Upper lobe of right lung (tissue), 1 donor: ENCODE measurements around the gene PLEKHJ1. TPM values are rescaled to one million over a fixed set of nuclear protein-coding genes. Genes with fewer than 3 reads are reported as not detected.

ENCODE experiments used
- ATAC-seq: fragments of 200-7000 bp; cut with Tn5 transposase; one replicate; pipeline ENCODE4 v1.9.1; 2020; ENCODE audit warnings: mild to moderate bottlenecking, moderate library complexity
- DNase-seq: peaks from one replicate; pipeline ENCODE4 v3.0.0-alpha.2; 2020
- H3K27ac ChIP-seq: fragments of 200-600 bp; one replicate; pipeline ENCODE4 v1.8.0; 2022
- H3K27me3 ChIP-seq: fragments of 200-600 bp; one replicate; pipeline ENCODE4 v1.8.0; 2022; ENCODE audit warnings: mild to moderate bottlenecking
- H3K36me3 ChIP-seq: fragments of 200-600 bp; one replicate; pipeline ENCODE4 v1.8.0; 2022
- H3K4me1 ChIP-seq: fragments of 200-600 bp; one replicate; pipeline ENCODE4 v1.8.0; 2022
- H3K4me3 ChIP-seq: fragments of 200-600 bp; one replicate; pipeline ENCODE4 v1.8.0; 2022; ENCODE audit warnings: mild to moderate bottlenecking
- H3K9me3 ChIP-seq: fragments of 200-600 bp; one replicate; pipeline ENCODE4 v1.8.0; 2022
- intact Hi-C: fragments of 100-400 bp; cut with DNase I; formaldehyde crosslinking; loops from one replicate; pipeline ENCODE4 v1.11.0; 2022
- total RNA-seq: library from RNA; stranded (reverse); fragmentation: NEBNext Ultra II Directional; extraction: Animal tissue kit (Norgen Biotek cat#: 25700); gene quantifications from one replicate; pipeline ENCODE4 v1.2.1, GENCODE V29; 2021
- TF ChIP-seq, protein P1 (sequence below): fragments of 200-600 bp; IDR thresholded peaks from one replicate; pipeline ENCODE4 v1.8.0; 2022; ENCODE audit warnings: antibody characterized with exemption
- donor health status: DM: no; HTN: yes; CAD: no; lungs with severe emphysema.

The PLEKHJ1 gene
- total RNA-seq, 1 donor from 2014 or later: 54.6 TPM

DNA sequence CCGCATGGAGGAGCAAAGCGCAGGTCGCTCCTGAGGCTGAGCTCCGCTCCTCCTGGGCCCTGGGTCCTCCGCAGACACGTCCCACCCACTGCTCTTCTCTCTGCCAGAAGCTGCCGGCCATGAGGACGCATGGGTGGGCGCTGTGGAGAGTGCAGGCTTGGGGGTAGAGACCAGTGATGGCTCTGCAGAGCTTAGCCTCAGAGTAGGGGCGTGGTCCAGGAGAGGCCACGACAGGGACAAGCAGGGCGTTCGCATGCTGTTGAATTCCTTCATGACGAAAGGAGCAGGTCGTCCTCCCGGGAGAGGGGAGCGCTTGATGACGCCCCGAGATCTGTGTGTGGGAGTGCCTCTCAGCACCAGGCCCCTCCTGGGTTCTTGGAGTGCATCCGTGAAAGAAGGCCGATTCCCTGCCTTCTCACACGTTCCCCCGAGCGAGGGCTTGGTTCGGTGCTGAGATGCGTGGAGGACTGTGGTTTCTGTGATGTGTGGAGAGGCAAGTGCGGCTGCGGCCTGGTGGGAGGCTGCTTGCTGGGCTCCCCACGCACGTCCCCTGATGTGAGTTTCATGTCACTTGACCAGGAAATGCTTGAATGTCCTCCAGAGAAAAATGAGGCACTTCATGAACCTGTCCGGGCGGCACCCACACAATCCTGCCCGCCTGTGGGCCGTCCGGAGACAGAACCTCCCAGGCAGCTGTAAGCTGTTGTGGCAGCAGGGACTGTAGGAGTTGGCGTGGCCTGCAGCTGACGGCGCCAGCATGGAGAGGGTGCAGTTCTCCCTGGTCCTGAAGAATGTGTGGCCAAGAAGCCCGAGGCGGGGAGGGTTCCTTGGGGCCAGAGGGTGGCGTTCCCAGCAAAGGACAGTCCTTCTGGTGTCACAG, 5.0 kb upstream of the PLEKHJ1 start:
- TF ChIP-seq, protein P1, sequence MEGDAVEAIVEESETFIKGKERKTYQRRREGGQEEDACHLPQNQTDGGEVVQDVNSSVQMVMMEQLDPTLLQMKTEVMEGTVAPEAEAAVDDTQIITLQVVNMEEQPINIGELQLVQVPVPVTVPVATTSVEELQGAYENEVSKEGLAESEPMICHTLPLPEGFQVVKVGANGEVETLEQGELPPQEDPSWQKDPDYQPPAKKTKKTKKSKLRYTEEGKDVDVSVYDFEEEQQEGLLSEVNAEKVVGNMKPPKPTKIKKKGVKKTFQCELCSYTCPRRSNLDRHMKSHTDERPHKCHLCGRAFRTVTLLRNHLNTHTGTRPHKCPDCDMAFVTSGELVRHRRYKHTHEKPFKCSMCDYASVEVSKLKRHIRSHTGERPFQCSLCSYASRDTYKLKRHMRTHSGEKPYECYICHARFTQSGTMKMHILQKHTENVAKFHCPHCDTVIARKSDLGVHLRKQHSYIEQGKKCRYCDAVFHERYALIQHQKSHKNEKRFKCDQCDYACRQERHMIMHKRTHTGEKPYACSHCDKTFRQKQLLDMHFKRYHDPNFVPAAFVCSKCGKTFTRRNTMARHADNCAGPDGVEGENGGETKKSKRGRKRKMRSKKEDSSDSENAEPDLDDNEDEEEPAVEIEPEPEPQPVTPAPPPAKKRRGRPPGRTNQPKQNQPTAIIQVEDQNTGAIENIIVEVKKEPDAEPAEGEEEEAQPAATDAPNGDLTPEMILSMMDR: no peak
- Histone ChIP-seq H3K4me1 (peaks cover 62% of the 10 kb centered on the region), H3K36me3 (peaks cover 30% of the 10 kb centered on the region), H3K27me3 (no peaks in the 10 kb centered on the region), H3K27ac (peak overlapping the region; percentile 68), H3K4me3 (peak overlapping the region; percentile 54), H3K9me3 (no peaks in the 10 kb centered on the region)
- ATAC-seq (peak; percentile 61), DNase-seq (peak; percentile 83)
- intact Hi-C loops: no loop called here

DNA sequence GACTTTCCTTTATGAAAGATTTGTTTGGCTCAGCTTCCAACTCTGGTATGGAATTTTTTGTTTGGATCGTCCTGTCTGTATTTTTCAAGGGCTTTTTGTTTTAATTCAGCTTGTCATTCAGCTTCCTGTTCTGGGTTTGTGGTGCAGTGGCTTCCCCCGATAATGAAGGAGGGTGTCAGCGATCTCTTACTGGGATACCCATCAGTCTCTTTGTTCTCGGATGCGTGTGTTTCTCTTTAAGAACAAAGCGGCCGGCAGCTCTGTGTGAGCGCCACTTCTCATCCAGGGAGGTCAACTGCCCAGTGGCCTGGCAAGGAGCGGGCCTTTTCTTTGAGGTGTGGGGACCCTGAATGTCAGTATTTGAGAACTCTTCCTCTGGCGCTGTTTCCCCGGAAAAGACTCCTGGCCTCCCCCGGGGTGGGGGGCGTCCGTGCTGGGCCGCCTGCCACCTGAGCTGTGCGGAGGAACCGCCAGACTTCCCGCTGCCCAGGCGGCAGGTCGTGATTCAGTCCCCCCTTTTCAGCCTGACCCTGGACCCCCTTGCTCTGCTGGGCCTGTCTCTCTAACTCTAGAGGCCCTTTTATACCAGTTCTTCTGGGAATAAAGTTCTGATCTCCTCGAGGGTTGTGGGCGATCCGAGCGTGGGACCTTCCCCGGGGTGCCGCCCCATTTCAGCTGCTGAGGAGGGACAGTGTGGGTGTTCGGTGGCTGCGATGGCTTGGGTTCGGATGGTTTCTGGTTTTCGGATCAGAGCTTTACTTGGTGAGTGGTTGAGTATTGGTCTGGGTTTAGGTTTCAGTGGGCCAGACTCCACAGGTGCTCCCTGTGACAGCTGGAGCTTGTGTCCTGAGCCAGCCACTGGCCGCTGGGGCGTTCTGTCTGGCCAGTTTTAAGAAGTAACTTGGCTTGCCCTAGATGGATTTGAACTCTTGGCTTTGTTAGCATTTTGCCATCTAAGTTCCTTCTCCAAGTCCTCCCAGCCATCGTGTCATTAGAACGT, 3.9 kb upstream of the PLEKHJ1 start:
- intact Hi-C loops: loop anchor here (5.0 kb wide), 1 partner anchor 32 kb away; no protein-coding TSS in a partner anchor
- H3K27me3 ChIP-seq: no peaks in the 10 kb centered on the region
- peaks cover 65% of the 10 kb centered on the region for H3K4me1 ChIP-seq
- H3K4me3 ChIP-seq: peak overlapping the region; percentile 54
- H3K36me3 ChIP-seq: peaks cover 20% of the 10 kb centered on the region
- H3K27ac ChIP-seq: peak overlapping the region; percentile 68
- no peaks in the 10 kb centered on the region for H3K9me3 ChIP-seq
- DNase-seq: no peak
- no peak for ATAC-seq
- TF ChIP-seq, protein P1: no peak

DNA sequence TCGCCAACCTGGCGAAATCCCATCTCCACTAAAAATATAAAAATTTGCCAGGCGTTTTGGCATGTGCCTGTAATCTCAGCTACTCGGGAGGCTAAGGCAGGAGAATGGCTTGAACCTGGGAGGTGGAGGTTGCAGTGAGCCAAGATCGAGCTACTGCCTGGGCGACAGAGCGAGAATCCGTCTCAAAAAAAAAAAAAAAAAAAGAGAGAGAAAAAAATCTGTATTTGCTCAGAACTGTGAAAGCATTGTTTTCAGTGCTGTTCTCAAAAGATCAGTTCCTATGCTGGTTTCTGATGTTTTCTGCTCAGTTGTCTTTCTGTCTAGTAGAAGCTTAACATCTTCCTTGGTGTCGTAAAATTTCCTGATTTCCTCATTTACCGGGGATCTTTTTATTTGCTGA, 3.0 kb upstream of the PLEKHJ1 start:
- peaks cover 11% of the 10 kb centered on the region for H3K36me3 ChIP-seq
- H3K27me3 ChIP-seq: no peaks in the 10 kb centered on the region
- intact Hi-C loops: loop anchor here (5.0 kb wide), 1 partner anchor 33 kb away; no protein-coding TSS in a partner anchor
- no peak for DNase-seq
- peak overlapping the region; percentile 54 for H3K4me3 ChIP-seq
- peak overlapping the region; percentile 68 for H3K27ac ChIP-seq
- H3K4me1 ChIP-seq: peaks cover 69% of the 10 kb centered on the region
- TF ChIP-seq, protein P1: no peak
- H3K9me3 ChIP-seq: no peaks in the 10 kb centered on the region
- ATAC-seq: no peak

- Histone ChIP-seq H3K36me3 (peaks cover 10% of the 10 kb centered on the region), H3K27me3 (no peaks in the 10 kb centered on the region), H3K27ac (no peak overlapping the region), H3K4me3 (peak overlapping the region; percentile 90), H3K9me3 (no peaks in the 10 kb centered on the region), H3K4me1 (peaks cover 62% of the 10 kb centered on the region)
- TF ChIP-seq, protein P1: no peak
- ATAC-seq (no peak), DNase-seq (no peak)
- intact Hi-C loops: loop anchor here (5.0 kb wide), 1 partner anchor 34 kb away; no protein-coding TSS in a partner anchor
Measured at GRCh38 chr19:2237869-2238153, 1.7 kb upstream of the PLEKHJ1 start.

DNA sequence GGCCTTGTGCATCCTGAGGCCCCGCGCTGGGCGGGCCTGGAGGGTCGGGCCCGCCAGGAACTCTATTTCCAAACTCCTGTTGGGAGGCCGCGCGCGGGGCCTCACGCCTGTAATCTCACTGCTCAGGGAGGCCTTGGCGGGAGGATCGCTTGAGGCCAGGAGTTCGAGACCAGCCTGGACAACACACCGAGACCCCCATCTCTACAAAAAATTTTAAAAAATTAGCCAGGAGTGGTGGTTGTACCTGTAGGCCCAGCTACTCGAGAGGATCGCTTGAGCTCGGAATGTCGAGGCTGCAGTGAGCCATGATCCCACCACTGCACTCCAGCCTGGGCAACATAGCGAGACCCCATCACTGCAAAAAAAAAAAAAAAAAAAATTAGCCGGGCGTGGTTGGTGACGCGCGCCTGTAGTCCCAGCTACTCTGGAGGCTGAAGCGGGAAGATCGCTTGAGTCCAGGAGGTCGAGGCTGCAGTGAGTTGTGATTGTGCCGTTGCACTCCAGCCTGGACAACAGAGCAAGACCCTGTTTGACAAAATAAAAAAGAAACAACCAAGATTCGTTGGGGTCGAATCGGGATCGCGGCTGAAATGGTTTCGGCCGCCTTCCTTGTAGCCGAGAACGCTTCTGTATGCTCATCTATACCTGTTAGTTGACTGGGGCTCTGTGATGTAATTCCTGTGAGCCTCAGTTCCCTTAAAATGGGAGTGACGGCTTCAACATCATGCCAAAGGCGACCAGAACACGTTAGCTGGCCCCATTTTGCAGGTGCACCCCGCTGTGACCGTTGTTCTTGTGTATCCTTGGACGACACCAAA, 1.1 kb upstream of the PLEKHJ1 start:
- Histone ChIP-seq H3K4me3 (peak overlapping the region; percentile 90), H3K9me3 (no peaks in the 10 kb centered on the region), H3K27me3 (no peaks in the 10 kb centered on the region), H3K4me1 (peaks cover 56% of the 10 kb centered on the region), H3K27ac (peak overlapping the region; percentile 99), H3K36me3 (peaks cover 10% of the 10 kb centered on the region)
- intact Hi-C loops: loop anchor here (5.0 kb wide), 1 partner anchor 35 kb away; no protein-coding TSS in a partner anchor
- DNase-seq (no peak), ATAC-seq (no peak)
- TF ChIP-seq, protein P1: no peak
